H9 (cell line): ENCODE data around the gene FAM229B. TPM values are rescaled to one million over a fixed set of nuclear protein-coding genes. Genes with fewer than 3 reads are reported as not detected.

ENCODE experiments used
- DNase-seq: peaks from one replicate; pipeline ENCODE4 v3.0.0-alpha.2; 2017
- H2AFZ ChIP-seq: one replicate; pipeline ENCODE4 v1.6.1; 2013; ENCODE audit warnings: mild to moderate bottlenecking, low read length, control low read depth, moderate library complexity
- H2AK5ac ChIP-seq: 2 replicates; pipeline ENCODE4 v1.6.1; 2013; ENCODE audit warnings: low read length, control low read depth, mixed read lengths; ENCODE audit not compliant: insufficient read length
- H2BK120ac ChIP-seq: one replicate; pipeline ENCODE4 v1.6.1; 2013; ENCODE audit warnings: low read depth, mild to moderate bottlenecking, low read length, control low read depth, inconsistent platforms; ENCODE audit not compliant: poor library complexity, severe bottlenecking
- H2BK12ac ChIP-seq: 2 replicates; pipeline ENCODE4 v1.6.1; 2013; ENCODE audit warnings: low read length, control low read depth, mixed read lengths, low read depth; ENCODE audit not compliant: insufficient read length
- H2BK15ac ChIP-seq: 2 replicates; pipeline ENCODE4 v1.6.1; 2013; ENCODE audit warnings: low read depth, low read length, control low read depth
- H2BK20ac ChIP-seq: one replicate; pipeline ENCODE4 v1.6.1; 2013; ENCODE audit warnings: low read depth, mild to moderate bottlenecking, low read length, control low read depth, inconsistent platforms; ENCODE audit not compliant: poor library complexity, severe bottlenecking
- H2BK5ac ChIP-seq: 2 replicates; pipeline ENCODE4 v1.6.1; 2013; ENCODE audit warnings: low read length, control low read depth, mixed read lengths; ENCODE audit not compliant: insufficient read length
- H3K14ac ChIP-seq: 2 replicates; pipeline ENCODE4 v1.6.1; 2013; ENCODE audit warnings: low read length, control low read depth; ENCODE audit not compliant: insufficient read depth
- H3K18ac ChIP-seq: 2 replicates; pipeline ENCODE4 v1.6.1; 2013; ENCODE audit warnings: low read depth, mild to moderate bottlenecking, mixed read lengths, low read length, control low read depth; ENCODE audit not compliant: insufficient read length
- H3K23ac ChIP-seq: 2 replicates; pipeline ENCODE4 v1.6.1; 2013; ENCODE audit warnings: low read length, control low read depth, mixed read lengths, low read depth; ENCODE audit not compliant: insufficient read length
- H3K23me2 ChIP-seq: 2 replicates; pipeline ENCODE4 v1.6.1; 2013; ENCODE audit warnings: low read depth, mild to moderate bottlenecking, mixed read lengths, low read length, control low read depth; ENCODE audit not compliant: insufficient read length, poor library complexity, severe bottlenecking
- H3K27ac ChIP-seq: 2 replicates; pipeline ENCODE4 v1.5.1; 2013; ENCODE audit warnings: low read length, control low read depth, mixed read lengths, low read depth; ENCODE audit not compliant: insufficient read length
- H3K27me3 ChIP-seq: 2 replicates; pipeline ENCODE4 v1.6.1; 2013; ENCODE audit warnings: low read length, control low read depth, inconsistent platforms; ENCODE audit not compliant: insufficient read depth
- H3K4ac ChIP-seq: 2 replicates; pipeline ENCODE4 v1.6.1; 2013; ENCODE audit warnings: low read depth, mild to moderate bottlenecking, control low read depth, inconsistent platforms, low read length, moderate library complexity
- H3K4me1 ChIP-seq: 2 replicates; pipeline ENCODE4 v1.6.1; 2013; ENCODE audit warnings: low read length, control low read depth, inconsistent platforms; ENCODE audit not compliant: insufficient read depth
- H3K4me2 ChIP-seq: 2 replicates; pipeline ENCODE4 v1.6.1; 2013; ENCODE audit warnings: low read length, control low read depth, mixed read lengths; ENCODE audit not compliant: insufficient read length, insufficient read depth
- H3K56ac ChIP-seq: 2 replicates; pipeline ENCODE4 v1.6.1; 2013; ENCODE audit warnings: low read depth, mild to moderate bottlenecking, mixed read lengths, low read length, control low read depth; ENCODE audit not compliant: insufficient read length
- H3K79me1 ChIP-seq: 2 replicates; pipeline ENCODE4 v1.6.1; 2013; ENCODE audit warnings: low read depth, mild to moderate bottlenecking, moderate library complexity, low read length, control low read depth, inconsistent platforms; ENCODE audit not compliant: insufficient read depth, poor library complexity, severe bottlenecking
- H3K79me2 ChIP-seq: 2 replicates; pipeline ENCODE4 v1.6.1; 2013; ENCODE audit warnings: low read length, control low read depth, inconsistent platforms; ENCODE audit not compliant: insufficient read depth
- H3K9ac ChIP-seq: 2 replicates; pipeline ENCODE4 v1.6.1; 2013; ENCODE audit warnings: low read length, control low read depth, mixed read lengths; ENCODE audit not compliant: insufficient read length; ENCODE audit errors: extremely low read depth
- H3K9me3 ChIP-seq: one replicate; pipeline ENCODE4 v1.6.1; 2013; ENCODE audit warnings: low read depth, low read length, inconsistent platforms; ENCODE audit not compliant: control insufficient read depth
- H3T11ph ChIP-seq: one replicate; pipeline ENCODE4 v1.6.1; 2013; ENCODE audit warnings: mild to moderate bottlenecking, low read length, control low read depth, inconsistent platforms
- H4K20me1 ChIP-seq: one replicate; pipeline ENCODE4 v1.6.1; 2013; ENCODE audit not compliant: control insufficient read depth, insufficient read length, insufficient read depth
- H4K5ac ChIP-seq: 2 replicates; pipeline ENCODE4 v1.6.1; 2013; ENCODE audit warnings: low read depth, mild to moderate bottlenecking, mixed read lengths, low read length, control low read depth; ENCODE audit not compliant: insufficient read length
- H4K8ac ChIP-seq: replicated peaks from 2 replicates; pipeline ENCODE4 v1.6.1; 2013; ENCODE audit warnings: low read length, control low read depth, mixed read lengths, low read depth; ENCODE audit not compliant: insufficient read length
- H4K91ac ChIP-seq: 2 replicates; pipeline ENCODE4 v1.6.1; 2013; ENCODE audit warnings: low read depth, mild to moderate bottlenecking, moderate library complexity, mixed read lengths, low read length, control low read depth; ENCODE audit not compliant: insufficient read length
- H3K27ac Mint-ChIP-seq, 3 experiments: 2 replicates in 2 of 3; 3 replicates in 1 of 3; pipeline ENCODE4 v1.8.0; 2020 to 2021; ENCODE audit warnings: mixed read lengths in 3 of 3, mild to moderate bottlenecking in 1 of 3, moderate library complexity in 1 of 3
- H3K27me3 Mint-ChIP-seq: 2 replicates; pipeline ENCODE4 v1.8.0; 2021; ENCODE audit warnings: low read depth, mild to moderate bottlenecking, moderate library complexity, mixed read lengths
- H3K36me3 Mint-ChIP-seq, 3 experiments: 2 replicates in 2 of 3; 3 replicates in 1 of 3; pipeline ENCODE4 v1.8.0; 2020 to 2021; ENCODE audit warnings: low read depth in 3 of 3, mixed read lengths in 3 of 3; ENCODE audit not compliant: insufficient read depth in 1 of 3
- H3K4me1 Mint-ChIP-seq, 2 experiments: 2 replicates each; pipeline ENCODE4 v1.8.0; 2020; ENCODE audit warnings: mixed read lengths in 2 of 2
- H3K4me3 Mint-ChIP-seq, 2 experiments: 2 replicates in 1 of 2; 3 replicates in 1 of 2; pipeline ENCODE4 v1.8.0; 2020 to 2021; ENCODE audit warnings: mild to moderate bottlenecking in 2 of 2, mixed read lengths in 2 of 2, moderate library complexity in 1 of 2
- H3K9me3 Mint-ChIP-seq, 2 experiments: 2 replicates in 1 of 2; 3 replicates in 1 of 2; pipeline ENCODE4 v1.8.0; 2020; ENCODE audit warnings: mild to moderate bottlenecking in 2 of 2, mixed read lengths in 2 of 2, moderate library complexity in 1 of 2
- total RNA-seq: library from RNA; stranded (reverse); gene quantifications from 2 replicates; pipeline ENCODE4 v1.2.1, GENCODE V29; 2021
- TF ChIP-seq, protein P1 (sequence below): fragments of 200-600 bp; sonication (generic); conservative IDR thresholded peaks from 3 replicates; pipeline ENCODE4 v1.8.0; 2021; ENCODE audit warnings: antibody characterized with exemption, mild to moderate bottlenecking

The FAM229B gene
- total RNA-seq, 1 experiment from 2014 or later: 8.2 TPM

DNA sequence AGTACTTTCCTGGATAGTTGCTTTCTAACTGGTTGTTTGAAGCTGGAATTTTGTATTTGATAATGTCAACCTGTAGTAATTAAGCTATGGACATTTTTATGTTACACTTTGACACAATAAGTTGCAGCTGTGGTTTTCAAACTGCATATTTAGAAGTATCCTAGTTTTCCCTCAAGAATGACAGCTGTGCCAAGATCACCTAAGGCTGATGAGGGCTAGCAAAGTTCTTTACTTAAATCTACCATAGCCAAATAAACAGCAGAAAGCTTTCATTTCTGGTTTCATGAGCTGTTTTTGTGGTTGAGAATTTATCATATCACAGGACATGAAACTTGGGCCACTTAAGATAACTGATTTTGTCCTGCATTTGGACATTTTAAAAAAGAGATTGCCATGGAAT is 30.6 kb downstream of the FAM229B start:
- H3K36me3 Mint-ChIP-seq: no peaks in the 10 kb centered on the region
- TF ChIP-seq, protein P1, sequence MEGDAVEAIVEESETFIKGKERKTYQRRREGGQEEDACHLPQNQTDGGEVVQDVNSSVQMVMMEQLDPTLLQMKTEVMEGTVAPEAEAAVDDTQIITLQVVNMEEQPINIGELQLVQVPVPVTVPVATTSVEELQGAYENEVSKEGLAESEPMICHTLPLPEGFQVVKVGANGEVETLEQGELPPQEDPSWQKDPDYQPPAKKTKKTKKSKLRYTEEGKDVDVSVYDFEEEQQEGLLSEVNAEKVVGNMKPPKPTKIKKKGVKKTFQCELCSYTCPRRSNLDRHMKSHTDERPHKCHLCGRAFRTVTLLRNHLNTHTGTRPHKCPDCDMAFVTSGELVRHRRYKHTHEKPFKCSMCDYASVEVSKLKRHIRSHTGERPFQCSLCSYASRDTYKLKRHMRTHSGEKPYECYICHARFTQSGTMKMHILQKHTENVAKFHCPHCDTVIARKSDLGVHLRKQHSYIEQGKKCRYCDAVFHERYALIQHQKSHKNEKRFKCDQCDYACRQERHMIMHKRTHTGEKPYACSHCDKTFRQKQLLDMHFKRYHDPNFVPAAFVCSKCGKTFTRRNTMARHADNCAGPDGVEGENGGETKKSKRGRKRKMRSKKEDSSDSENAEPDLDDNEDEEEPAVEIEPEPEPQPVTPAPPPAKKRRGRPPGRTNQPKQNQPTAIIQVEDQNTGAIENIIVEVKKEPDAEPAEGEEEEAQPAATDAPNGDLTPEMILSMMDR: no peak
- H2BK5ac ChIP-seq: no peak overlapping the region
- no peak overlapping the region for H3K14ac ChIP-seq
- H3K23ac ChIP-seq: no peak overlapping the region
- no peak overlapping the region for H3K18ac ChIP-seq
- H3K9me3 ChIP-seq: no peaks in the 10 kb centered on the region
- no peak overlapping the region for H3K4ac ChIP-seq
- H3K23me2 ChIP-seq: no peaks in the 10 kb centered on the region
- H3K9ac ChIP-seq: no peak overlapping the region
- no peak overlapping the region for H2AFZ ChIP-seq
- no peak overlapping the region for H4K91ac ChIP-seq
- no peak overlapping the region for H3K56ac ChIP-seq
- H2BK120ac ChIP-seq: no peak overlapping the region
- peaks cover 3% of the 10 kb centered on the region in 2 experiments for H3K4me1 Mint-ChIP-seq
- no peak overlapping the region for H3K4me3 Mint-ChIP-seq
- no peaks in the 10 kb centered on the region for H3K27me3 Mint-ChIP-seq
- H3K4me2 ChIP-seq: no peak overlapping the region
- no peaks in the 10 kb centered on the region for H3K79me2 ChIP-seq
- no peak overlapping the region for H3T11ph ChIP-seq
- H4K8ac ChIP-seq: no peak overlapping the region
- H4K20me1 ChIP-seq: no peaks in the 10 kb centered on the region
- H2BK15ac ChIP-seq: no peak overlapping the region
- DNase-seq: no peak
- no peaks in the 10 kb centered on the region for H3K9me3 Mint-ChIP-seq
- H3K79me1 ChIP-seq: no peaks in the 10 kb centered on the region
- H2AK5ac ChIP-seq: no peak overlapping the region
- no peak overlapping the region for H4K5ac ChIP-seq
- H3K27ac Mint-ChIP-seq: no peak overlapping the region
- H2BK20ac ChIP-seq: no peak overlapping the region
- no peak overlapping the region for H2BK12ac ChIP-seq
- no peaks in the 10 kb centered on the region; the same call in 1 of the 2 replicates for H3K4me1 ChIP-seq
- no peaks in the 10 kb centered on the region for H3K27me3 ChIP-seq
- no peak overlapping the region for H3K27ac ChIP-seq
